GM21515 (cell line): Measurements from ENCODE around the gene PLAGL2.
"Not testable (repeated sequence)": the region's sequence is repeated elsewhere in the genome, so short reads cannot be mapped to it uniquely, and the experiment has no call there.

Experiments
- ATAC-seq: cut with Tn5 transposase; IDR thresholded peaks from one replicate; pipeline ENCODE4 v1.9.1; 2021; ENCODE audit not compliant: unreplicated experiment

Gene PLAGL2

GRCh38 chr20:32204205-32205109 lies 3.1 kb downstream of the PLAGL2 start:
- ATAC-seq, result no peak

- ATAC-seq, result no peak
These were observed 4.0 kb downstream of the PLAGL2 start for GRCh38 chr20:32203356-32204204.

DNA sequence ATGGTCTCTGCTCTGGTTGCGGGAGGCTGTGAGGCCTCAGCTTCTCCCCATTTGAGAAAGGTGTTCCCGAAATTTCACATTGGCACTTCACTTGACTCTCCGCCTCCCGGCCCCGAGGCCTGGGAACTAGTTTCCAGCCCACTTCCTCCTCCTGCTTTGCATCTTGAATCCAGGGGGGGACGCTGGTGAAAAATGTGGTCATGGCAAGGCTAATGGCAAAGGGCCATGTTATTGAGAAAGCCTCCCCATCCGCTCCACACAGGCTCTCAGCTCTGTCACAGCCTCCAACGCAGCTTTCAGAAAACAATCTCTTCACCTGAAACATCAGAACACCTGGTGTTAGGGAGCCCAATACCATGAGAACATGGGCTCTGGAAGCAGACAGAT lies 5.6 kb downstream of the PLAGL2 start:
- ATAC-seq, result no peak

DNA sequence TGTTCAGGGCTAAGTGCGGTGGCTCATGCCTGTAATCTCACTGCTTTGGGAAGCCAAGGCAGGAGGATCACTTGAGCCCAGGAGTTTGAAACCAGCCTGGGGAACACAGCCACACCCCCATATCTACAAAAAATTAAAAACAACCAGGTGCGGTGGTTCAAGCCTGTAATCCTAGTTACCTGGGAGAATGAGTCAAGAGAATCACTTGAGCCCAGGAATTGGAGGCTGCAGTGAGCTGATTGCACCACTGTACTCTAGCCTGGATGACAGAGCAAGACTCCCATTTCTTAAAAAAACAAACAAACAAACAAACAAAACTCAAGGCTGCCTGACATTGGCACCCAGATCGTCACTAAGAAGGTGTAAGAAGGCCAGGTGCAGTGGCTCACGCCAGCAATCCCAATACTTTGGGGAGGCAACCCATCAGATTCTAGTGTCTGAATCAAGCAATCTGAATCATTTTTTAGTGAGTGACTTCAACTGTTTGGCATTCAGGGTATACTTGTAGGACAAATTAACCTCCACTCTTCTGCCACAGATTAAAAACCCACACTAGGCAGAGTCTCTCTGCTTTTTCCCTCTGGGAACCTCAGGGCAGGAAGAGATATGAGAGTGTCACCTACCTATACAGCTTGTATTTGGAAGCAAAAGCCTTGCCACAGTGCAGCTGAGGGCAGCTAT lies 6.1 kb downstream of the PLAGL2 start:
- ATAC-seq, result no peak

- ATAC-seq, result no peak
These were observed 8.5 kb downstream of the PLAGL2 start for GRCh38 chr20:32199006-32199405.

- not testable (repeated sequence) for ATAC-seq
These were observed 10.4 kb downstream of the PLAGL2 start for GRCh38 chr20:32197136-32197535.

DNA sequence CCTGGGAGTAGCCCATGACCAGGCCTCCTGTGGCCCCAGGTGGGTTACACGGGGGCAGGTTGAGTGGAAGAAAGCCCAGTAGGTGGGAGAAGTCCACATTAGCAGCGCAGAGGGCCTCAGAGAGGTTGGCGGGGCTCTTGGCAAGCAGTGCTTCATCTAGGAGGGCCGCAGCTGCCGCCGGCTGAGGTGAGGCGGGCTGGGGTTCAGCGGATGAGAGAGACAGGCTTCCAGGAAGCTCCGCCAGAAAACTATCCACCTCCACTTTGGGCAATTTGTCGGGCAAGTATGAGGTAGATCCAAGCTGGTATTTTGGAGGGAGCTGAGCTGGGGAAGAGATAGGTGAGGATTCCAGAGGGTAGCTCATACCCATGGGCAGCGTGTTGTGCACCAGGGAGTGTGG lies 10.9 kb downstream of the PLAGL2 start:
- not testable (repeated sequence) for ATAC-seq

DNA sequence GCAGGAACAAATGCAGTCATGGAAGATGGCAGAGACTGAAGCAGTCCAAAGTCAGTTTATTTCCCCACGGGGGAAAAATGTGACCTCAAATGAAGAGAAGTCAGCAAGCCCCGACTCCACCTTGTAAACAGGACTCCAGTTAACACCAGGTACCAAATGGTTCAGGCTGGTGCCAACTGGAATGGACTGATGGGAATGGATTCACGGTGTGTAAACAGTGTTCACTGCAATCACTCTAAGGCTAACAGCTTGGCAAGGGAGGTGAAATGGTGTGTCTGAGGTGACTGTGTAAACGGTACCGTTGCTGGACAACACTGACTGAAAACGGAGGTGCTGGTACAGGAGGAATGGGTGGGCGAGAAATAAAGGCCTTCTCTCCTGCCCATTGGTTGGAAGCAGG lies 12.0 kb downstream of the PLAGL2 start:
- no peak for ATAC-seq

- ATAC-seq, result no peak
These were observed 13.5 kb downstream of the PLAGL2 start for GRCh38 chr20:32193996-32194395.

- not testable (repeated sequence) for ATAC-seq
These were observed 14.2 kb downstream of the PLAGL2 start for GRCh38 chr20:32193336-32193735.

- ATAC-seq, result no peak
These were observed 14.8 kb downstream of the PLAGL2 start for GRCh38 chr20:32192698-32193097.

DNA sequence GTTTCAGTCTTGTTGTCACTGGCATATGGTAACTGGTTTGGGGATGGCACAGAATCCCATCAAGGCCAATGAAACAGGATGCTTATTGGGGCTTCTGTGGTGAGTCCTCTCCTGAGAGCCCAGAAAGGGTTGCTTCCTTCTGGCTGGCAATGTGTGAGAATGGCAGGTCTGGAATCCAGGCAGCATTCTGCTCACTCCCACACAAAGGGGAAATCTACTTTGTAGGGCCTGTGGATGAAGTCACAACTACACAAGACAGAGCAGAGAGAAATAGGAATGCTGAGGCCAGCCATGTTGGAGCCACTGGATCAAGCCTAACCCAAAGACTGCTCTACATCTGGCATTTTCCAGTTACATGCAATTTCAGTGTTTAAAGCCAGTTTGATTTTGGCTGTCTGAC lies 15.7 kb downstream of the PLAGL2 start:
- no peak for ATAC-seq

DNA sequence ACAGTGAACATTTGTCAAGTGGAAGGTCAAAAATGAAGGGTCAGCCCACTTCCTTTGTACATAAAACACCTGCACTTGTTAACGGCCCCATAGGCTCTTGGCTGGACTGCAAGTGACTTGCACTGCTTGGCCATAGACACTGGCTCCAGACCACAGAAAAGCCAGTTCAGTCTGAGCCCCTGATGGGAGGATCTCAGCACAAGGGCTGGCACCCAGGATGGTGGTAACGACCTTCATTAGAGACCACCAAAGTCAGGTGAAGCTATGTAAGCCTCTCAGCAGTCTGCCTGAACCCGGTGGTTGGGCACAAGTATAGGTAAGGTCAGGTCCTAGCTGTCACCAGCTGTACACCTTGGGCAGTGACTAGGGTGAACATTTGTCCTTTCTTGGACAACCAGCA lies 16.1 kb downstream of the PLAGL2 start:
- ATAC-seq, result no peak

GRCh38 chr20:32190616-32191415 lies 16.7 kb downstream of the PLAGL2 start:
- ATAC-seq, result no peak

DNA sequence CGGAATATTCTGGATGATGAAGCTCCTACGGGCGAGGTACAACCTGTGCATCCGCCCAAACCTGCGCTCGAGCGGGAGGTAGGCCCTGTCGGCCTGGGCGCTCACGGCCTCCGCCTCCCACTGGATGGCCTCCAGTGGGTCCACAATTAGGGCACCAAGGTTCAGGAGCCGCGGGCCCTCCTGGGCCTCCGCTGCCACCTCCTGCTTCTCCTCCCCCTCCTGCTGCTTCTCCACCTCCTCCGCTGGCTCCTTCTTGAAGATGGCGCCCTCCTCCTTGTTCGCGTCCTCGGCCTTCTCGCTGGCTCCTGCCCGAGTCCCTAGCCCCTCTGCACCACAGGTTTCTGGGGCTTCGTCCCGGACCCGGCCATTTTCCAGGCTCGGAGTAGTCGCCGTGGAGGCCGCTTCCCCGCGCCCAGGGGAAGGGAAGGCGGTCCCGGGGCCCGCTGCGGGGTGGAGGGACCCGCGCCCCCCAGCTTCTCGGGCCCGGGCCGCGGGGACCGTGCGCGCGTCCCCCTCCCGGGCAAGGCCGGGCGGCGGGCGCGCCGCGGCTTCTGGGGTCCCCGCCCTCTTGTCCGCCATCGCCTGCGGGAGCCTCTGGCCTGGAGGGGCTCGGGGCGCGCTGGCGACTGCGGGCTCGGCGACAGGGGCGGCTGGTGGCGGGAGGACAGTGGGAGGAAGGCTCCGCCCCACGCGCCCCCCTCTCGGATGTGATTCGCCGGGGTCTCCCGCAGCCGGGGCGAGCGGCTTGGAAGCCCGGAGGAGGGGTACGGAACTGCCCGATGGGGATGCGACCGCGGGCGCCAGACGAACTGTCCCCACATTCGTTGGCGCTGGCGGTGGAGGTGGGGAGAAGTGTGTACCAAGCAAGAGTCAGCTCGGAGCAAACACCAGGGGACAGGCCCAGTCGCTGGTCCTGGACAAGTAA lies 17.6 kb downstream of the PLAGL2 start:
- ATAC-seq, result no peak

DNA sequence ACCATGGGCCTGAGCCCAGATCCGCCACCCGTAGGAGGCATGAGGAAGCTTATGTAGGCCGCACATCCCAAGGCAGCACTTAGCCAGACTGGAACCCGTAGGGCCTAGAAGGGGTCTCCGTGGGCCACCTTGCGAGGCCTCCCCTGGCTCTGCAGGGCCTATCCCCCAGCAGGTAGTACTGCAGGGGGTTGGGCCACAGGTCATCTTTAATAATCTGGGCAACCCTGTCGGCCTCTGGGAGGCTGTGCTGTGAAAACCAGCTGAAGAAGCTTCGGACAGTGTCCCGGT lies 18.5 kb downstream of the PLAGL2 start:
- ATAC-seq, result no peak

- ATAC-seq, result no peak
These were observed 19.0 kb downstream of the PLAGL2 start for GRCh38 chr20:32188376-32189122.

DNA sequence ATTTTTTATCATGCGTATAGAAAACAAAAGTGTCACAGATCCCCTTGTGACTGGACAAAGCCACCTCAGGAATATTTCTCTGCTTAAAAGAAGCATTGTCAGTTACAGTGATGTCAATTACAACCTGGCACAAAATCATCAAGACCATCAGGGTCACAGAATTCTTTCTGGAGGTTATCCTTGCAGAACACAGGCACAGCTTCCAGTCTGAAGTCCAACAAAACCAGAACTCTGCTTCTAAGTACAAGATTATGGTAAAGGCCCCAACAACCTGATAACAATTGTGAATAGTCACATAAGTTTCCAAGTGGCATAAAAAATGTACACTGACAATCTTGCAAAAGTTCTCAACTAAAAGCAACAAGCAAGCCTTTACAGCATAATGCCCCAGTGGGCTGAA lies 21.0 kb downstream of the PLAGL2 start:
- no peak for ATAC-seq

GRCh38 chr20:32184961-32185603 lies 22.5 kb downstream of the PLAGL2 start:
- no peak for ATAC-seq
